Erythroblast (primary cell): ENCODE data around the gene STARD3.
A peak's percentile ranks its signal among the peaks of the same experiment; 100 is the strongest.

Source experiments
- DNase-seq, 2 experiments: peaks; one replicate each; lab custom pipeline; 2025; lab: John Stamatoyannopoulos, UW
- GATA1 ChIP-seq: IDR thresholded peaks from 2 replicates; pipeline ENCODE4 v1.6.1; 2011; ENCODE audit warnings: low read depth, mild to moderate bottlenecking, control low read depth, low read length, moderate library complexity
- POLR2A ChIP-seq: IDR thresholded peaks from 2 replicates; pipeline ENCODE4 v1.6.1; 2011; ENCODE audit warnings: mild to moderate bottlenecking, low read length

The STARD3 gene

GRCh38 chr17:39631403-39631802, 5.5 kb upstream of the STARD3 start:
- no peak for TF ChIP-seq GATA1
- no peak for TF ChIP-seq POLR2A
- DNase-seq: no peak

- TF ChIP-seq GATA1 (no peak), POLR2A (no peak)
- no peak for DNase-seq
Observed at GRCh38 chr17:39632153-39632941, 4.6 kb upstream of the STARD3 start.

GRCh38 chr17:39633570-39634183, 3.3 kb upstream of the STARD3 start:
- TF ChIP-seq POLR2A: no peak
- TF ChIP-seq GATA1: no peak

GRCh38 chr17:39634384-39634871, 2.5 kb upstream of the STARD3 start:
- DNase-seq: peak; percentile 51 to 70
- no peak for TF ChIP-seq POLR2A
- TF ChIP-seq GATA1: no peak

More at GRCh38 chr17:39633570-39634183, 3.3 kb upstream of the STARD3 start:
- DNase-seq: no peak

GRCh38 chr17:39635614-39636176, 1.2 kb upstream of the STARD3 start:
- TF ChIP-seq GATA1: no peak
- TF ChIP-seq POLR2A: no peak
- DNase-seq: no peak

- no peak for DNase-seq
- TF ChIP-seq GATA1 (no peak), POLR2A (no peak)
Observed at GRCh38 chr17:39636587-39636926, 387 bp upstream of the STARD3 start.

- TF ChIP-seq GATA1: no peak
- TF ChIP-seq POLR2A: no peak
- DNase-seq: peak; percentile 36 to 45
Observed at GRCh38 chr17:39638317-39638716, 1.4 kb downstream of the STARD3 start.

- peak; percentile 38 to 40 for DNase-seq
- TF ChIP-seq GATA1 (no peak), POLR2A (no peak)
Observed at GRCh38 chr17:39639043-39639442, 2.1 kb downstream of the STARD3 start.

- DNase-seq: no peak
- no peak for TF ChIP-seq GATA1
- TF ChIP-seq POLR2A: no peak
Observed at GRCh38 chr17:39639566-39640458, 2.9 kb downstream of the STARD3 start.

- DNase-seq: no peak
Observed at GRCh38 chr17:39640591-39641031, 3.7 kb downstream of the STARD3 start.

GRCh38 chr17:39641097-39641496, 4.2 kb downstream of the STARD3 start:
- DNase-seq: no peak

More at GRCh38 chr17:39640591-39641031, 3.7 kb downstream of the STARD3 start:
- TF ChIP-seq GATA1 (no peak), POLR2A (no peak)

GRCh38 chr17:39641883-39642282, 4.9 kb downstream of the STARD3 start:
- DNase-seq: no peak
- no peak for TF ChIP-seq GATA1
- no peak for TF ChIP-seq POLR2A

More at GRCh38 chr17:39641097-39641496, 4.2 kb downstream of the STARD3 start:
- no peak for TF ChIP-seq POLR2A

GRCh38 chr17:39642291-39643074, 5.5 kb downstream of the STARD3 start:
- TF ChIP-seq GATA1: no peak
- no peak for TF ChIP-seq POLR2A
- no peak for DNase-seq
